AG04450 (cell line): Measurements from ENCODE around the gene CLMN. TPM values are rescaled to one million over a fixed set of nuclear protein-coding genes. Genes with fewer than 3 reads are reported as not detected.

Experiments
- CTCF ChIA-PET: fragments of 300-600, 350-600 bp; formaldehyde crosslinking; extraction: SDS; loops from one replicate; lab custom pipeline; 2022; ENCODE audit warnings: antibody characterized with exemption, inconsistent platforms; lab: Charles Lee
- POLR2A ChIA-PET: fragments of 350-600 bp; formaldehyde crosslinking; extraction: SDS; loops from one replicate; lab custom pipeline; 2021; ENCODE audit warnings: antibody characterized with exemption, inconsistent platforms; lab: Yijun Ruan, JAX
- DNase-seq: peaks from one replicate; pipeline ENCODE4 v3.0.0-alpha.2; 2011; ENCODE audit warnings: low read depth, low spot score
- H3K27ac ChIP-seq: one replicate; pipeline ENCODE4 v1.5.1; 2012; ENCODE audit warnings: low read depth, low read length, control low read depth
- H3K27me3 ChIP-seq: one replicate; pipeline ENCODE4 v1.6.0; 2012; ENCODE audit warnings: low read length; ENCODE audit not compliant: control insufficient read depth, insufficient read depth
- H3K4me3 ChIP-seq: 2 replicates; pipeline ENCODE4 v1.5.1; 2011; ENCODE audit warnings: mild to moderate bottlenecking, low read depth, low read length, control low read depth
- H3K9me3 ChIP-seq: 2 replicates; pipeline ENCODE4 v1.5.1; 2012; ENCODE audit warnings: low read length; ENCODE audit not compliant: control insufficient read depth, insufficient read depth
- CTCF ChIP-seq: IDR thresholded peaks from 2 replicates; pipeline ENCODE4 v1.5.1; 2011; ENCODE audit warnings: low read depth, low read length, control low read depth, inconsistent platforms
- polyA plus RNA-seq: library from polyadenylated mRNA; depleted of rRNA; stranded (reverse); fragments of >200 nt; gene quantifications from 2 replicates; pipeline ENCODE4 v1.2.3, GENCODE V29; 2011

CLMN gene
- polyA plus RNA-seq, 1 experiment = 0.09 TPM

- Histone ChIP-seq H3K4me3 (no peak overlapping the region), H3K27me3 (no peaks in the 10 kb centered on the region), H3K9me3 (no peaks in the 10 kb centered on the region; the same call in 1 of the 2 replicates), H3K27ac (no peak overlapping the region)
- DNase-seq = no peak
- ChIA-PET CTCF (no interaction called here), POLR2A (no interaction called here)
- TF ChIP-seq CTCF = no peak
Measured at GRCh38 chr14:95299271-95299670, 20.4 kb downstream of the CLMN start.

GRCh38 chr14:95297832-95298231, 21.9 kb downstream of the CLMN start:
- no peak for TF ChIP-seq CTCF
- no peak for DNase-seq
- Histone ChIP-seq H3K9me3 (no peaks in the 10 kb centered on the region; the same call in 1 of the 2 replicates), H3K27ac (no peak overlapping the region), H3K27me3 (no peaks in the 10 kb centered on the region), H3K4me3 (no peak overlapping the region)
- ChIA-PET POLR2A (no interaction called here), CTCF (interaction anchor here (0.7 kb wide), 1 partner anchor 20 kb away, joined by 4 read pairs; no protein-coding TSS in a partner anchor)

- no peaks in the 10 kb centered on the region for H3K27me3 ChIP-seq
- ChIA-PET POLR2A (no interaction called here), CTCF (interaction anchor here (0.7 kb wide), 1 partner anchor 19 kb away, joined by 4 read pairs; no protein-coding TSS in a partner anchor)
- no peak for TF ChIP-seq CTCF
- no peak overlapping the region for H3K4me3 ChIP-seq
- no peak for DNase-seq
- no peaks in the 10 kb centered on the region; the same call in 1 of the 2 replicates for H3K9me3 ChIP-seq
- no peak overlapping the region for H3K27ac ChIP-seq
Measured at GRCh38 chr14:95296966-95297365, 22.7 kb downstream of the CLMN start.

GRCh38 chr14:95295600-95296376, 23.9 kb downstream of the CLMN start:
- H3K4me3 ChIP-seq = no peak overlapping the region
- POLR2A ChIA-PET = no interaction called here
- TF ChIP-seq CTCF = no peak
- H3K27me3 ChIP-seq = no peaks in the 10 kb centered on the region
- no peak for DNase-seq
- H3K27ac ChIP-seq = no peak overlapping the region
- H3K9me3 ChIP-seq = no peaks in the 10 kb centered on the region; the same call in 1 of the 2 replicates
- CTCF ChIA-PET = no interaction called here

- DNase-seq = no peak
- Histone ChIP-seq H3K9me3 (no peaks in the 10 kb centered on the region; the same call in 1 of the 2 replicates), H3K27ac (no peak overlapping the region), H3K27me3 (no peaks in the 10 kb centered on the region), H3K4me3 (no peak overlapping the region)
- no peak for TF ChIP-seq CTCF
- ChIA-PET CTCF (no interaction called here), POLR2A (no interaction called here)
Measured at GRCh38 chr14:95294834-95295599, 24.7 kb downstream of the CLMN start.
